CD4-positive, alpha-beta T cell (primary cell): ENCODE results near the gene CAAP1. TPM values are rescaled to one million over a fixed set of nuclear protein-coding genes. Genes with fewer than 3 reads are reported as not detected.

Source experiments
- ATAC-seq: fragments of 200-7000 bp; cut with Tn5 transposase; one replicate; pipeline ENCODE4 v1.10.0; 2022; ENCODE audit warnings: mild to moderate bottlenecking; ENCODE audit not compliant: poor library complexity
- CTCF ChIA-PET: fragments of 350-600 bp; sonication (Branson Sonifier 250); formaldehyde crosslinking; loops from one replicate; lab custom pipeline; 2021; ENCODE audit warnings: antibody characterized with exemption, inconsistent platforms; lab: Charles Lee
- POLR2A ChIA-PET: fragments of 350-600 bp; sonication (Branson Sonifier 250); formaldehyde crosslinking; loops from one replicate; lab custom pipeline; 2021; ENCODE audit warnings: antibody characterized with exemption, inconsistent platforms; lab: Charles Lee
- DNase-seq, 14 experiments: peaks; one replicate each; pipeline ENCODE4 v3.0.0-alpha.2; 2013 to 2020; ENCODE audit warnings: mixed read lengths in 2 of 14
- H3K27ac ChIP-seq, 2 donors: one replicate each; pipeline versions ENCODE4 v1.5.1 to v1.7.0; 2013; ENCODE audit warnings: low read length in 2 of 2, low read depth in 1 of 2, mild to moderate bottlenecking in 1 of 2
- H3K27me3 ChIP-seq, 2 experiments: 1 replicate in 1 of 2; 2 replicates in 1 of 2; pipeline versions ENCODE4 v1.6.1 to v1.7.0; 2013; ENCODE audit warnings: low read length in 2 of 2, control low read depth in 1 of 2, mild to moderate bottlenecking in 1 of 2, moderate library complexity in 1 of 2; ENCODE audit not compliant: insufficient read depth in 2 of 2, control insufficient read depth in 1 of 2
- H3K36me3 ChIP-seq: one replicate; pipeline ENCODE4 v1.6.1; 2013; ENCODE audit warnings: low read length, control low read depth; ENCODE audit not compliant: insufficient read depth
- H3K4me1 ChIP-seq: one replicate; pipeline ENCODE4 v1.6.1; 2013; ENCODE audit warnings: low read length, control low read depth; ENCODE audit not compliant: insufficient read depth
- H3K4me3 ChIP-seq: one replicate; pipeline ENCODE4 v1.5.1; 2013; ENCODE audit warnings: mild to moderate bottlenecking, low read length, moderate library complexity
- H3K9me3 ChIP-seq, 2 experiments: 1 replicate in 1 of 2; 2 replicates in 1 of 2; pipeline versions ENCODE4 v1.6.1 to v1.7.0; 2013; ENCODE audit warnings: low read length in 2 of 2, mild to moderate bottlenecking in 2 of 2, control low read depth in 1 of 2, moderate library complexity in 1 of 2; ENCODE audit not compliant: control insufficient read depth in 1 of 2, insufficient read depth in 1 of 2
- H3K27ac Mint-ChIP-seq: one replicate; pipeline ENCODE4 v1.8.0; 2020; ENCODE audit warnings: mixed read lengths
- H3K27me3 Mint-ChIP-seq: one replicate; pipeline ENCODE4 v1.8.0; 2021; ENCODE audit warnings: mixed read lengths
- H3K36me3 Mint-ChIP-seq: one replicate; pipeline ENCODE4 v1.8.0; 2021; ENCODE audit warnings: low read depth, mixed read lengths
- H3K4me1 Mint-ChIP-seq: one replicate; pipeline ENCODE4 v1.8.0; 2021; ENCODE audit warnings: low read depth, mixed read lengths
- H3K4me3 Mint-ChIP-seq: one replicate; pipeline ENCODE4 v1.8.0; 2020; ENCODE audit warnings: mild to moderate bottlenecking, mixed read lengths
- H3K9me3 Mint-ChIP-seq: one replicate; pipeline ENCODE4 v1.8.0; 2020; ENCODE audit warnings: mixed read lengths
- intact Hi-C, 2 experiments: fragments of 100-400 bp; cut with DNase I in 1 of 2; cut with micrococcal nuclease in 1 of 2; formaldehyde crosslinking; loops; one replicate each; pipeline versions ENCODE4 v1.15.1 to v1.9.0; 2023 to 2025; cut with DNase I, micrococcal nuclease
- total RNA-seq, 174 experiments: library from RNA in 2 of 174; stranded (reverse) in 2 of 174; gene quantifications; one replicate each; pipeline ENCODE4 v1.2.3 and lab custom pipeline; 2021 to 2026
- TF ChIP-seq, protein P1 (sequence below): fragments of 200-600 bp; IDR thresholded peaks from one replicate; pipeline ENCODE4 v1.8.0; 2022; ENCODE audit warnings: antibody characterized with exemption, mild to moderate bottlenecking

CAAP1 gene
- total RNA-seq, 2 experiments from 2014 or later: 11.4 to 12.8 TPM

GRCh38 chr9:26807161-26807560, 85.4 kb downstream of the CAAP1 start:
- POLR2A ChIA-PET: no interaction called here
- H3K27ac ChIP-seq: no peak overlapping the region

DNA sequence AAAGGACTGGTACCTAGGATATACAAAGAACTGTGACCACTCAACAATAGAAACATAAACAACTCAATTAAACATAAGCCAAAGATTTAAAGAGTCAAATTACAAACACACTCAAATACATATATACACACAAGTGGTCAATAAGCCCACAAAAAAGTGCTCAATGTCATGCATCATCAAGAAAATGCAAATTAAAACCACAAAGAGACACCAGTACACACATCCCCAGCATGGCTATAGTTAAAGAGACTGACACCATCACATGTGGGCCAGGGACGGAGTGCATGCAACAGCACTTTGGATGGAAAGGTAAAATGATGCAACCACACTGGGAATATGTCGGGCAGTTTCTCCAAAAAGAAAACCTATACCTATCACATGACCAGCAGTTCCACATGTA, 89.7 kb downstream of the CAAP1 start:
- TF ChIP-seq, protein P1, sequence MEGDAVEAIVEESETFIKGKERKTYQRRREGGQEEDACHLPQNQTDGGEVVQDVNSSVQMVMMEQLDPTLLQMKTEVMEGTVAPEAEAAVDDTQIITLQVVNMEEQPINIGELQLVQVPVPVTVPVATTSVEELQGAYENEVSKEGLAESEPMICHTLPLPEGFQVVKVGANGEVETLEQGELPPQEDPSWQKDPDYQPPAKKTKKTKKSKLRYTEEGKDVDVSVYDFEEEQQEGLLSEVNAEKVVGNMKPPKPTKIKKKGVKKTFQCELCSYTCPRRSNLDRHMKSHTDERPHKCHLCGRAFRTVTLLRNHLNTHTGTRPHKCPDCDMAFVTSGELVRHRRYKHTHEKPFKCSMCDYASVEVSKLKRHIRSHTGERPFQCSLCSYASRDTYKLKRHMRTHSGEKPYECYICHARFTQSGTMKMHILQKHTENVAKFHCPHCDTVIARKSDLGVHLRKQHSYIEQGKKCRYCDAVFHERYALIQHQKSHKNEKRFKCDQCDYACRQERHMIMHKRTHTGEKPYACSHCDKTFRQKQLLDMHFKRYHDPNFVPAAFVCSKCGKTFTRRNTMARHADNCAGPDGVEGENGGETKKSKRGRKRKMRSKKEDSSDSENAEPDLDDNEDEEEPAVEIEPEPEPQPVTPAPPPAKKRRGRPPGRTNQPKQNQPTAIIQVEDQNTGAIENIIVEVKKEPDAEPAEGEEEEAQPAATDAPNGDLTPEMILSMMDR: no peak
- no peaks in the 10 kb centered on the region for H3K4me1 ChIP-seq
- Mint-ChIP-seq H3K36me3 (no peaks in the 10 kb centered on the region), H3K4me1 (no peaks in the 10 kb centered on the region), H3K27me3 (no peaks in the 10 kb centered on the region), H3K27ac (no peak overlapping the region), H3K4me3 (no peak overlapping the region), H3K9me3 (no peaks in the 10 kb centered on the region)
- ATAC-seq (no peak), DNase-seq (no peak)
- H3K27me3 ChIP-seq: no peaks in the 10 kb centered on the region
- intact Hi-C loops: no loop called here
- no peak overlapping the region for H3K27ac ChIP-seq
- CTCF ChIA-PET: no interaction called here
- H3K4me3 ChIP-seq: no peak overlapping the region
- POLR2A ChIA-PET: no interaction called here
- H3K9me3 ChIP-seq: no peaks in the 10 kb centered on the region
- no peaks in the 10 kb centered on the region for H3K36me3 ChIP-seq

More at GRCh38 chr9:26807161-26807560, 85.4 kb downstream of the CAAP1 start:
- Mint-ChIP-seq H3K36me3 (no peaks in the 10 kb centered on the region), H3K4me3 (no peak overlapping the region), H3K27me3 (peaks cover 6% of the 10 kb centered on the region), H3K27ac (no peak overlapping the region), H3K9me3 (no peaks in the 10 kb centered on the region), H3K4me1 (no peaks in the 10 kb centered on the region)
- CTCF ChIA-PET: no interaction called here
- Histone ChIP-seq H3K27me3 (peaks cover 0 to 4% of the 10 kb centered on the region in 2 experiments), H3K36me3 (no peaks in the 10 kb centered on the region), H3K4me3 (no peak overlapping the region), H3K9me3 (no peaks in the 10 kb centered on the region), H3K4me1 (no peaks in the 10 kb centered on the region)
- TF ChIP-seq, protein P1: no peak
- DNase-seq (no peak), ATAC-seq (no peak)
- intact Hi-C loops: no loop called here

DNA sequence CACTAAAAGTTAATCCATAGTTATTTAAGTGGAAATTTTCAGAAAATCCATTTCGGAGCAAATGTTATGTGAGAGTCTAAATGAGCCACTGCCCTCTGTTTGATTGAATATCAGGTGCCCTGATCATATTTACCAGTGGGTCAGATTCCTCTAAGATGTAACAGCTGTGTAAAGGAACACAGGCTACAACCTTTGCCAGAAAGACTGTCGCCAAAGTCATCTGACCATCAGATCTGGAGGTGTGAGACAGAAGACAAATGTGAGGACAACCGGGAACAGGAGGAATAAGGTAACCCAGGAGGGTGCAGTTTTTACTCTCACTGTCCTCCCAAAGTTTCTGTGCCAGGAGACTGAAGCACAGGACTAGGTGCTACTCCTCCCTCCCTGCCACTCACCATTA, 90.8 kb downstream of the CAAP1 start:
- no peaks in the 10 kb centered on the region for H3K4me1 ChIP-seq
- H3K4me3 ChIP-seq: no peak overlapping the region
- H3K4me3 Mint-ChIP-seq: no peak overlapping the region
- intact Hi-C loops: no loop called here
- no peaks in the 10 kb centered on the region for H3K27me3 ChIP-seq
- no peaks in the 10 kb centered on the region for H3K9me3 ChIP-seq
- no peak overlapping the region for H3K27ac ChIP-seq
- ATAC-seq: no peak
- H3K27ac Mint-ChIP-seq: no peak overlapping the region
- no peaks in the 10 kb centered on the region for H3K36me3 ChIP-seq
- no peaks in the 10 kb centered on the region for H3K4me1 Mint-ChIP-seq
- no peaks in the 10 kb centered on the region for H3K36me3 Mint-ChIP-seq
- ChIA-PET POLR2A (no interaction called here), CTCF (no interaction called here)
- TF ChIP-seq, protein P1: no peak
- DNase-seq: no peak
- H3K27me3 Mint-ChIP-seq: no peaks in the 10 kb centered on the region
- H3K9me3 Mint-ChIP-seq: no peaks in the 10 kb centered on the region
